Stomach (tissue), 9 donors: ENCODE measurements around the gene CHMP1A. TPM values are rescaled to one million over a fixed set of nuclear protein-coding genes. Genes with fewer than 3 reads are reported as not detected.

Source experiments
- DNase-seq, 2 donors: peaks; one replicate each; pipeline versions ENCODE4 v3.0.0 to v3.0.0-alpha.2; 2013 to 2019
- H3K27ac ChIP-seq, 5 donors: fragments of 200-600 bp in 4 of 5; sonication (generic) in 4 of 5; one replicate each; pipeline ENCODE4 v1.5.1; 2013 to 2019; ENCODE audit warnings: mild to moderate bottlenecking in 1 of 5, moderate library complexity in 1 of 5
- H3K27me3 ChIP-seq, 3 donors: fragments of 200-600 bp; sonication (generic); one replicate each; pipeline ENCODE4 v1.5.1; 2017 to 2019; ENCODE audit warnings: mixed run types in 1 of 3
- H3K36me3 ChIP-seq, 4 donors: fragments of 200-600 bp; sonication (generic); 1 replicate in 3 of 4; 2 replicates in 1 of 4; pipeline ENCODE4 v1.5.1; 2016 to 2019
- H3K4me1 ChIP-seq, 4 donors: fragments of 200-600 bp; sonication (generic); one replicate each; pipeline ENCODE4 v1.5.1; 2016 to 2019
- H3K4me3 ChIP-seq, 4 donors: fragments of 200-600 bp; sonication (generic) in 3 of 4; one replicate each; pipeline ENCODE4 v1.5.1; 2016 to 2019; ENCODE audit warnings: mild to moderate bottlenecking in 1 of 4
- H3K9me3 ChIP-seq, 4 donors: fragments of 200-600 bp; sonication (generic); one replicate each; pipeline ENCODE4 v1.5.1; 2016 to 2019
- EP300 ChIP-seq: sonication (generic); formaldehyde crosslinking; IDR thresholded peaks from one replicate; pipeline ENCODE4 v1.6.1; 2017; ENCODE audit warnings: antibody characterized with exemption
- POLR2A ChIP-seq, 4 donors: fragments of 450-650 bp; IDR thresholded peaks; one replicate each; pipeline ENCODE4 v1.6.1; 2016; ENCODE audit warnings: antibody characterized with exemption in 4 of 4, control low read depth in 2 of 4, mild to moderate bottlenecking in 1 of 4, moderate library complexity in 1 of 4
- POLR2AphosphoS5 ChIP-seq, 3 donors: sonication (generic); formaldehyde crosslinking; IDR thresholded peaks; one replicate each; pipeline ENCODE4 v1.6.1; 2016; ENCODE audit warnings: antibody characterized with exemption in 3 of 3
- WGBS, 5 donors: extraction: QIAGEN DNeasy Blood & Tissue Kit in 3 of 5; methylation state at CpG; one replicate each; pipeline versions ENCODE4 v1.1.5 to v1.1.7; 2013 to 2018; 5-methylcytosine and 5-hydroxymethylcytosine counted together
- intact Hi-C: fragments of 100-400 bp; cut with DNase I; formaldehyde crosslinking; loops from one replicate; pipeline ENCODE4 v1.15.1; 2023; ENCODE audit warnings: low total_unique reads
- polyA plus RNA-seq, 3 donors: library from polyadenylated mRNA; stranded (reverse); fragments of 200-250 nt; gene quantifications; one replicate each; pipeline ENCODE4 v1.2.3, GENCODE V29; 2013
- total RNA-seq, 5 donors: library from RNA; depleted of rRNA; stranded (reverse); fragments of >200 nt; gene quantifications; one replicate each; pipeline versions ENCODE4 v1.1.0 to v1.2.3, GENCODE V29; 2014 to 2016
- TF ChIP-seq, protein P1 (sequence below), 7 experiments: fragments of 450-650 bp in 4 of 7; fragments of 200-600 bp in 3 of 7; sonication (generic) in 3 of 7; IDR thresholded peaks; one replicate each; pipeline ENCODE4 v1.5.1; 2016 to 2019; ENCODE audit warnings: antibody characterized with exemption in 7 of 7, control low read depth in 2 of 7, mild to moderate bottlenecking in 1 of 7
- donor health status: healthy with polysubstance abuse.
- donor health status: Bipolar disorder and iron deficiency.
- donor health status: healthy.

CHMP1A gene
- total and polyA plus RNA-seq, 8 donors = 20.1 to 146 (median 61.9) TPM

DNA sequence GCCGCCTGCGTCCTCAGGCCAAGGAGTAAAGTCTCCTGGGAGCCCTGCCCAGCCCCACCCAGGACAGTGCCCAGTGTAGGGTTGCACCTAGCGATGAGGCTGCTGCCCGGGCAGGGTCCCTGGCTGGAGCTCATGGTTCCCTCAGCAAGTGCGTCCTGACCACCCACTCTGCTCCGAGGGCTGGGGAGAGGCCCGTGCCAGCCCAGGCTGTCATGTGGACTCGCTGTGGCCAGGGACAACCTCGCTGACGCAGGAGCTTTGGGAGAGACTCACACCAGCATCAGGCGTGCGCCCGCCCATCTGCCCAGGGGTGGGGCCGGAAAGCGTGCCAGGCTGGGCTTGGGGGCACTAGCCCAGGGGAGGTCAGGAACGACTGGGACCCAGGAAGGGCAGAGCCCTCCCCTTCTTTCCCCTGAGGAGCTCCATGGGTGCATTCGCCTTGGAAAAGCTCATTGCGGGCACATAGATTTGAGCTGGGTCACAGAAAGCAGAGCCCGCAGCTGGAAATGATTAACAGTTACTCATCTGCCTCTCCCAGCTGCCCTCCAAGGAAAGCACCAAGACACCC, 24.4 kb downstream of the CHMP1A start:
- Histone ChIP-seq H3K4me3 (no peak overlapping the region), H3K4me1 (peaks cover 5 to 11% (median 10%) of the 10 kb centered on the region in 4 donors), H3K27me3 (peaks cover 0 to 32% (median 4%) of the 10 kb centered on the region in 3 donors), H3K9me3 (peaks cover 0 to 5% (median 0%) of the 10 kb centered on the region in 4 donors), H3K36me3 (no peaks in the 10 kb centered on the region), H3K27ac (no peak overlapping the region)
- TF ChIP-seq, protein P1, sequence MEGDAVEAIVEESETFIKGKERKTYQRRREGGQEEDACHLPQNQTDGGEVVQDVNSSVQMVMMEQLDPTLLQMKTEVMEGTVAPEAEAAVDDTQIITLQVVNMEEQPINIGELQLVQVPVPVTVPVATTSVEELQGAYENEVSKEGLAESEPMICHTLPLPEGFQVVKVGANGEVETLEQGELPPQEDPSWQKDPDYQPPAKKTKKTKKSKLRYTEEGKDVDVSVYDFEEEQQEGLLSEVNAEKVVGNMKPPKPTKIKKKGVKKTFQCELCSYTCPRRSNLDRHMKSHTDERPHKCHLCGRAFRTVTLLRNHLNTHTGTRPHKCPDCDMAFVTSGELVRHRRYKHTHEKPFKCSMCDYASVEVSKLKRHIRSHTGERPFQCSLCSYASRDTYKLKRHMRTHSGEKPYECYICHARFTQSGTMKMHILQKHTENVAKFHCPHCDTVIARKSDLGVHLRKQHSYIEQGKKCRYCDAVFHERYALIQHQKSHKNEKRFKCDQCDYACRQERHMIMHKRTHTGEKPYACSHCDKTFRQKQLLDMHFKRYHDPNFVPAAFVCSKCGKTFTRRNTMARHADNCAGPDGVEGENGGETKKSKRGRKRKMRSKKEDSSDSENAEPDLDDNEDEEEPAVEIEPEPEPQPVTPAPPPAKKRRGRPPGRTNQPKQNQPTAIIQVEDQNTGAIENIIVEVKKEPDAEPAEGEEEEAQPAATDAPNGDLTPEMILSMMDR (IDR thresholded peaks at IDR 0.05) = no peak
- TF ChIP-seq POLR2AphosphoS5 (IDR thresholded peaks at IDR 0.05) (no peak), EP300 (no peak), POLR2A (IDR thresholded peaks at IDR 0.05) (no peak)
- WGBS, 5 donors = 43 to 73% (median 66%) methylated on average over 7 to 19 of the region's 19 CpGs
- peak in 1 of 2 donors; percentile 30 for DNase-seq
- intact Hi-C loops = no loop called here

DNA sequence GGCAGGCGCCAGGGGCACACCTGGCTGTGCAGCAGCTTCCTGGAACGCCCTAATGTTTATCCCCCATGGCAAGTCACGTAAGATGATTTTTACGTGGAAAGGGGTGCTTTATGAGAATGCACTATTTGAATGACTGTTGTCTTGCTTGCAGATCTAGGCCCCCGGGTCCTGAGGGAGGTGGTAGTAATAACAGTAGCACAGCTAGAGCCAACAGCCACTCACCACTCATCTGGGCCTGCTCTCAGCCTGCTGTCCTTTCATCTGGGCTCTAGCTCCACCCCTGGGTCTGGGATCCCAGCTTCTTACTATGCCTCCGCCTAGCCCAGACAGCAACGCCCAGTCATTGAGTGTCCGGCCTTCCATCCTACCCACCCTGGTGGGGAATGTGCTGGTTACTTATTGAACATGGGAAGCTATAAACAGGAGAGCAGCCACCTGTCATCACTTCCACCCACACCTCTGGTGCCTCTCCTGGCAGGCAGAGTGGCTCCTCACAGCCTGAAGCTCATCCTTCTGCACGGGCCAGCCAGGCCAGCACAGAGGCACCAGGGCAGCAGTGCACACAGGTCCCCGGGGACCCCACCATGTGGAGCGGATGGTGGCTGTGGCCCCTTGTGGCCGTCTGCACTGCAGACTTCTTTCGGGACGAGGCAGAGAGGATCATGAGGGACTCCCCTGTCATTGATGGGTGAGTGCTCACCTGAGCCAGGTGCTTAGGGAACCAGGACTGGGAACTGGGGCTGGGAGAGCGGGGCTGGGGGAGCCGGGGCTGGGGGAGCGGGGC, 27.5 kb downstream of the CHMP1A start:
- 88 to 97% (median 91%) methylated on average over 8 to 17 of the region's 17 CpGs for WGBS, 5 donors
- Histone ChIP-seq H3K27me3 (peaks cover 0 to 44% (median 4%) of the 10 kb centered on the region in 3 donors), H3K27ac (no peak overlapping the region), H3K4me1 (peaks cover 5 to 11% (median 10%) of the 10 kb centered on the region in 4 donors), H3K9me3 (peaks cover 0 to 5% (median 0%) of the 10 kb centered on the region in 4 donors), H3K4me3 (no peak overlapping the region), H3K36me3 (no peaks in the 10 kb centered on the region)
- intact Hi-C loops = no loop called here
- TF ChIP-seq EP300 (no peak), POLR2AphosphoS5 (IDR thresholded peaks at IDR 0.05) (no peak), POLR2A (IDR thresholded peaks at IDR 0.05) (no peak)
- TF ChIP-seq, protein P1 (IDR thresholded peaks at IDR 0.05) = no peak
- no peak for DNase-seq

DNA sequence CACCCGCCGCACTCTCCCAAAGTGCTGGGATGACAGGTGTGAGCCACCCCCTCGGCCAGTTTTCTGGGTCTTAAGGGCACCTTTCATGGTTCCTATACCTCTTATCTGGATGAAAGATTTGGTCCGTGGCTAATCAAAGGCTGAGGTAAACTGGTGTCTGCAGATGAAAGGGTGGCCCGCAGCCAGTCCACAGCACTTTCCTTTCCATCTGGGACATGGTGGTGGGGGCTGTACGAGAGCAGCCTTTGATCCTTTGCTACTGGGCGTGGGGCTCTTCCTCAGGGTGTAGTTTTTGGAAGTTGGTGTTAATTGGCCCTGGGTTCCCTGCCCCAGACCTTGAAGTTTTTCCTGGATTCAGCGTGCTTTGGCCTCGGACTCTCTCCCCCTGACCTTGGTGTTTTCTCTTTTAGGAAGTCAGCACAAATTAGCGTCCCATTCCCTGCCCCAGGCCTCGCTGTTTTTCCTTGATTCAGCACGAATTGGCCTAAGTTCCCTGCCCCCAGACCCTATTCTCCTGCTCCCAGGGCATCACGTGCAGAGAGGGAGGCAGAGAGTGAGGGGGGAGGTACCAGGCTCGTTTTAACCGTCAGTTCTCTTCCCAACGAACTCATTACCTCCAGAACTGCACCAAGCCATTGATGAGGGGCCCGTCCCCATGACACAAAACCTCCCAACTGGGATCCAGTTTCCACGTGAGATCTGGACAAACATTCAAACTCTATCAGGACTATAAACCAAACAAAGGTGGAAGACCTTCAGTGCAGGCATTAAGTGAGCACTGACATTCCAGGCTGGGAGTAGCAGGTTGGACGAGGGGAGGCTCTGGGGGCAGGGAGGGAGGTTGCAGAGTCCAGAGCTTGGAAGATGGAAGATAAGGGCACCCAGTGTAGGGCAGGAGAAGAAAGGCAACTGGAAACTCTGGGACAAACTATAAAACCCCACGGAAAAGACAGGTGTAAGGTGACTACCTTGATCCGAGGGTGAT, 32.4 kb downstream of the CHMP1A start:
- H3K9me3 ChIP-seq = peaks cover 0 to 3% (median 0%) of the 10 kb centered on the region in 4 donors
- no peaks in the 10 kb centered on the region for H3K4me1 ChIP-seq
- no peaks in the 10 kb centered on the region for H3K36me3 ChIP-seq
- TF ChIP-seq EP300 (no peak), POLR2AphosphoS5 (IDR thresholded peaks at IDR 0.05) (no peak)
- intact Hi-C loops = no loop called here
- 24 to 41% (median 30%) methylated on average over 17 to 21 of the region's 21 CpGs for WGBS, 5 donors
- no peak overlapping the region for H3K4me3 ChIP-seq
- peaks cover 0 to 60% (median 5%) of the 10 kb centered on the region in 3 donors for H3K27me3 ChIP-seq
- DNase-seq = no peak
- H3K27ac ChIP-seq = no peak overlapping the region

DNA sequence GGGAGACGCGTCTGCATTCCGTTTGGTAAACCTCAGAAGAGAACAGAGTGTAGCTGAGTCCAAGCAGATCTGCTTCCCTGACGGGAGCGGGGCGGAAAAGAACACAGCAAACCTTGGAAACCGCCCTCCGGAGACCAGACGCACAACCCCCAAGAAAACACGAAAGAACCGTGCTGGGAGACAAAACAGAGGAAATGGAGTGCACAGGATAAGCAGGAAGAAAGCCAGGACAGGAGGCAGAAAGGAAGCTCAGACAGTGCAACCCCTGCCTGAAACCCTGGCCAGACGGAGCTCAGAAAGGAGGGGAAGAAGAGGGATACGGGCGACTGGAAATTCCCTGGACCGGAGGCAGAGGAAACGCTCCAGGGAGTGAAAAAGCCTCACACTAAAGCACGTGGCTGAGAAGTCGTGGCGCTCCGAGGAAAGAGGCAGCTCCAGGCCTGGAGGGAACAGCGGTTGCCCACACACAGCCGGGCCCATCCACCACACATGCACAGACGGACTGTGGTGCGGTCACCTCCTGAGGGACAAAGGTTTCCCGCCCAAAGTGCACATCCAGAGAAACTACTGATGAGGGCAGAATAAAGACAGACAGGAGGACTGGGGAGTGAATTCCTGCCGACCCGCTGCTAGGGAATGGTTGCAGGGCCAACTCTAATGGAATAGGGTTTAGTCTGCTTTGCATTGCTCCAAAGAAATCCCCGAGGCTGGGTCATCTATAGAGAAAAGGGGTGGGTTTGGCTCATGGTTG, 33.8 kb downstream of the CHMP1A start:
- no peaks in the 10 kb centered on the region for H3K4me1 ChIP-seq
- intact Hi-C loops = no loop called here
- peak overlapping the region in 3 of 5 donors; percentile 0 to 12 (median 8) for H3K27ac ChIP-seq
- no peaks in the 10 kb centered on the region for H3K9me3 ChIP-seq
- H3K27me3 ChIP-seq = peaks cover 0 to 65% (median 5%) of the 10 kb centered on the region in 3 donors
- no peak overlapping the region for H3K4me3 ChIP-seq
- TF ChIP-seq POLR2AphosphoS5 (IDR thresholded peaks at IDR 0.05) (no peak), POLR2A (IDR thresholded peaks at IDR 0.05) (no peak), EP300 (no peak)
- TF ChIP-seq, protein P1 (IDR thresholded peaks at IDR 0.05) = no peak
- DNase-seq = no peak
- WGBS, 5 donors = 47 to 65% (median 64%) methylated on average over 28 of the region's 28 CpGs
- no peaks in the 10 kb centered on the region for H3K36me3 ChIP-seq
